Ishikawa (cell line): ENCODE data around the gene DHRS13.

Experiments used
- CEBPB ChIP-seq: IDR thresholded peaks from 2 replicates; pipeline ENCODE4 v1.6.1; 2012
- EGR1 ChIP-seq: IDR thresholded peaks from 2 replicates; pipeline ENCODE4 v1.6.1; 2012
- EP300 ChIP-seq: IDR thresholded peaks from 2 replicates; pipeline ENCODE4 v1.6.1; 2012; ENCODE audit warnings: borderline replicate concordance
- RAD21 ChIP-seq: IDR thresholded peaks from 2 replicates; pipeline ENCODE4 v1.6.1; 2012; ENCODE audit warnings: low read depth
- TAF1 ChIP-seq: IDR thresholded peaks from 2 replicates; pipeline ENCODE4 v1.6.1; 2012; ENCODE audit warnings: low read depth, mild to moderate bottlenecking
- TCF12 ChIP-seq: IDR thresholded peaks from 2 replicates; pipeline ENCODE4 v1.6.1; 2012; ENCODE audit warnings: low read depth
- TEAD4 ChIP-seq: IDR thresholded peaks from 2 replicates; pipeline ENCODE4 v1.6.1; 2012
- YY1 ChIP-seq: IDR thresholded peaks from 2 replicates; pipeline ENCODE4 v1.6.1; 2012; ENCODE audit warnings: low read depth
- TF ChIP-seq, protein P1 (sequence below): IDR thresholded peaks from 2 replicates; pipeline ENCODE4 v1.6.1; 2012; ENCODE audit warnings: low read depth, mild to moderate bottlenecking
- TF ChIP-seq, protein P2 (sequence below): IDR thresholded peaks from 2 replicates; pipeline ENCODE4 v1.6.1; 2012
- TF ChIP-seq, protein P3 (sequence below): IDR thresholded peaks from 2 replicates; pipeline ENCODE4 v1.6.1; 2012

DNA sequence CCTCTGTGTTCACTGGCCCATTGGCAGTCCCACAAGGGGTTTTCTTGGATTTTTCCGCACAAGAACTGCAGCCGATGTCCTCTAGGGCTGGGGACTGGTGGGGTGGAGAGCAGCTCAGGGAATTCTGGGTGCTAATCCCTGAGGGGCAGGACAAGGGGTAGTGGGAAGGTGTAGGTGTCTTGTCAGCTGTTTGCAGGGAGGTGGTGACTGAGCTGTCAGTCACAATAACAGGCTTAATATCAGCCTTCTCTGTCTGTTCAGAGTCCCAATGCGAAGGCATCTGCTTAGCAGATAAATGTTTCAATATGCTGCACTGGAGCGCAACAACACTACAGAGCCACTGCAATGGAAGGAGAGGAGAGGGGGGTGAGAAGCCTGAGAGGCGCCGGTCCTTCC is 10.1 kb upstream of the DHRS13 start:
- TF ChIP-seq YY1 (no peak), TAF1 (no peak), RAD21 (no peak), TEAD4 (no peak), EP300 (no peak), TCF12 (no peak), CEBPB (no peak), EGR1 (no peak)
- TF ChIP-seq, protein P1, sequence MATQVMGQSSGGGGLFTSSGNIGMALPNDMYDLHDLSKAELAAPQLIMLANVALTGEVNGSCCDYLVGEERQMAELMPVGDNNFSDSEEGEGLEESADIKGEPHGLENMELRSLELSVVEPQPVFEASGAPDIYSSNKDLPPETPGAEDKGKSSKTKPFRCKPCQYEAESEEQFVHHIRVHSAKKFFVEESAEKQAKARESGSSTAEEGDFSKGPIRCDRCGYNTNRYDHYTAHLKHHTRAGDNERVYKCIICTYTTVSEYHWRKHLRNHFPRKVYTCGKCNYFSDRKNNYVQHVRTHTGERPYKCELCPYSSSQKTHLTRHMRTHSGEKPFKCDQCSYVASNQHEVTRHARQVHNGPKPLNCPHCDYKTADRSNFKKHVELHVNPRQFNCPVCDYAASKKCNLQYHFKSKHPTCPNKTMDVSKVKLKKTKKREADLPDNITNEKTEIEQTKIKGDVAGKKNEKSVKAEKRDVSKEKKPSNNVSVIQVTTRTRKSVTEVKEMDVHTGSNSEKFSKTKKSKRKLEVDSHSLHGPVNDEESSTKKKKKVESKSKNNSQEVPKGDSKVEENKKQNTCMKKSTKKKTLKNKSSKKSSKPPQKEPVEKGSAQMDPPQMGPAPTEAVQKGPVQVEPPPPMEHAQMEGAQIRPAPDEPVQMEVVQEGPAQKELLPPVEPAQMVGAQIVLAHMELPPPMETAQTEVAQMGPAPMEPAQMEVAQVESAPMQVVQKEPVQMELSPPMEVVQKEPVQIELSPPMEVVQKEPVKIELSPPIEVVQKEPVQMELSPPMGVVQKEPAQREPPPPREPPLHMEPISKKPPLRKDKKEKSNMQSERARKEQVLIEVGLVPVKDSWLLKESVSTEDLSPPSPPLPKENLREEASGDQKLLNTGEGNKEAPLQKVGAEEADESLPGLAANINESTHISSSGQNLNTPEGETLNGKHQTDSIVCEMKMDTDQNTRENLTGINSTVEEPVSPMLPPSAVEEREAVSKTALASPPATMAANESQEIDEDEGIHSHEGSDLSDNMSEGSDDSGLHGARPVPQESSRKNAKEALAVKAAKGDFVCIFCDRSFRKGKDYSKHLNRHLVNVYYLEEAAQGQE: no peak
- TF ChIP-seq, protein P2, sequence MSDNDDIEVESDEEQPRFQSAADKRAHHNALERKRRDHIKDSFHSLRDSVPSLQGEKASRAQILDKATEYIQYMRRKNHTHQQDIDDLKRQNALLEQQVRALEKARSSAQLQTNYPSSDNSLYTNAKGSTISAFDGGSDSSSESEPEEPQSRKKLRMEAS: no peak
- TF ChIP-seq, protein P3, sequence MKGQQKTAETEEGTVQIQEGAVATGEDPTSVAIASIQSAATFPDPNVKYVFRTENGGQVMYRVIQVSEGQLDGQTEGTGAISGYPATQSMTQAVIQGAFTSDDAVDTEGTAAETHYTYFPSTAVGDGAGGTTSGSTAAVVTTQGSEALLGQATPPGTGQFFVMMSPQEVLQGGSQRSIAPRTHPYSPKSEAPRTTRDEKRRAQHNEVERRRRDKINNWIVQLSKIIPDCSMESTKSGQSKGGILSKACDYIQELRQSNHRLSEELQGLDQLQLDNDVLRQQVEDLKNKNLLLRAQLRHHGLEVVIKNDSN: no peak
